Astrocyte (in vitro differentiated cells and primary cell): ENCODE data around the gene DEDD2. TPM values are rescaled to one million over a fixed set of nuclear protein-coding genes. Genes with fewer than 3 reads are reported as not detected.
A peak's percentile ranks its signal among the peaks of the same experiment; 100 is the strongest.

Experiments
- DNase-seq: peaks from one replicate; pipeline ENCODE4 v3.0.0-alpha.2; 2010; ENCODE audit warnings: low read depth
- FAIRE-seq: peaks from 2 replicates; lab custom pipeline; 2011; peaks lifted over from hg19 to GRCh38; lab: Jason Lieb, UNC
- H2AFZ ChIP-seq: 2 replicates; pipeline ENCODE4 v1.6.0; 2012; ENCODE audit warnings: low read depth, low read length, inconsistent platforms
- H3K27ac ChIP-seq: 2 replicates; pipeline ENCODE4 v1.5.1; 2011; ENCODE audit warnings: low read depth, low read length, inconsistent platforms
- H3K27me3 ChIP-seq: 2 replicates; pipeline ENCODE4 v1.6.0; 2011; ENCODE audit warnings: low read length, inconsistent platforms; ENCODE audit not compliant: insufficient read depth
- H3K36me3 ChIP-seq: 2 replicates; pipeline ENCODE4 v1.5.1; 2011; ENCODE audit warnings: low read length, inconsistent platforms; ENCODE audit not compliant: insufficient read depth
- H3K4me1 ChIP-seq: 2 replicates; pipeline ENCODE4 v1.5.1; 2011; ENCODE audit warnings: low read length, inconsistent platforms; ENCODE audit not compliant: insufficient read depth
- H3K4me2 ChIP-seq: 2 replicates; pipeline ENCODE4 v1.6.0; 2012; ENCODE audit warnings: low read length, inconsistent platforms
- H3K4me3 ChIP-seq: 2 replicates; pipeline ENCODE4 v1.5.1; 2011; ENCODE audit warnings: low read depth, mild to moderate bottlenecking, low read length, inconsistent platforms; ENCODE audit not compliant: insufficient read depth
- H3K79me2 ChIP-seq: 2 replicates; pipeline ENCODE4 v1.6.0; 2012; ENCODE audit warnings: mild to moderate bottlenecking, low read length, inconsistent platforms; ENCODE audit not compliant: insufficient read depth
- H3K9ac ChIP-seq: 2 replicates; pipeline ENCODE4 v1.6.0; 2012; ENCODE audit warnings: mild to moderate bottlenecking, low read length, inconsistent platforms
- H3K9me3 ChIP-seq: 2 replicates; pipeline ENCODE4 v1.5.1; 2012; ENCODE audit warnings: low read depth, mild to moderate bottlenecking, low read length, inconsistent platforms; ENCODE audit not compliant: insufficient read depth
- H4K20me1 ChIP-seq: 2 replicates; pipeline ENCODE4 v1.6.0; 2012; ENCODE audit warnings: low read length, inconsistent platforms; ENCODE audit not compliant: insufficient read depth
- H3K27ac Mint-ChIP-seq: one replicate; pipeline ENCODE4 v1.8.0; 2021; ENCODE audit warnings: mild to moderate bottlenecking, mixed read lengths; ENCODE audit not compliant: unreplicated experiment
- H3K27me3 Mint-ChIP-seq: one replicate; pipeline ENCODE4 v1.8.0; 2021; ENCODE audit warnings: low read depth, mixed read lengths; ENCODE audit not compliant: unreplicated experiment
- H3K36me3 Mint-ChIP-seq: one replicate; pipeline ENCODE4 v1.8.0; 2021; ENCODE audit warnings: low read depth, mixed read lengths; ENCODE audit not compliant: unreplicated experiment
- H3K4me1 Mint-ChIP-seq: one replicate; pipeline ENCODE4 v1.8.0; 2021; ENCODE audit warnings: low read depth, mixed read lengths; ENCODE audit not compliant: unreplicated experiment
- H3K4me3 Mint-ChIP-seq: one replicate; pipeline ENCODE4 v1.8.0; 2021; ENCODE audit warnings: mild to moderate bottlenecking, moderate library complexity, mixed read lengths; ENCODE audit not compliant: unreplicated experiment
- H3K9me3 Mint-ChIP-seq: one replicate; pipeline ENCODE4 v1.8.0; 2021; ENCODE audit warnings: mild to moderate bottlenecking, mixed read lengths; ENCODE audit not compliant: unreplicated experiment
- CTCF ChIP-seq: IDR thresholded peaks from 2 replicates; pipeline ENCODE4 v1.5.1; 2011; ENCODE audit warnings: low read depth, mild to moderate bottlenecking, inconsistent platforms, low read length, moderate library complexity; ENCODE audit not compliant: insufficient read depth
- EZH2 ChIP-seq: IDR thresholded peaks from 2 replicates; pipeline ENCODE4 v1.6.1; 2012; ENCODE audit warnings: mild to moderate bottlenecking, low read length, inconsistent platforms; ENCODE audit not compliant: insufficient read depth
- total RNA-seq: library from RNA; stranded (reverse); gene quantifications from 2 replicates; pipeline ENCODE4 v1.2.1, GENCODE V29; 2021

Gene DEDD2
- total RNA-seq, 1 donor from 2014 or later: 26.1 TPM

- H4K20me1 ChIP-seq: peaks cover 46% of the 10 kb centered on the region
Observed at GRCh38 chr19:42219812-42220750, 2.6 kb upstream of the DEDD2 start, which contains the start of gene ZNF526. Gene ZNF526, plus strand, starts transcription at chr19:42220312. Its CDS starts 4,092 bp downstream, at chr19:42224404.

GRCh38 chr19:42216653-42217519 lies 591 bp downstream of the DEDD2 start:
- no peak for TF ChIP-seq EZH2
- H3K36me3 ChIP-seq: peaks cover 12% of the 10 kb centered on the region
- H3K4me2 ChIP-seq: peak overlapping the region; percentile 94
- H3K4me1 ChIP-seq: peaks cover 31% of the 10 kb centered on the region
- DNase-seq (peak; percentile 12), FAIRE-seq (no peak)
- H3K9me3 ChIP-seq: no peaks in the 10 kb centered on the region
- H2AFZ ChIP-seq: peak overlapping the region; percentile 68
- H4K20me1 ChIP-seq: peaks cover 42% of the 10 kb centered on the region
- Mint-ChIP-seq H3K36me3 (peaks cover 9% of the 10 kb centered on the region), H3K4me3 (peak overlapping the region; percentile 97), H3K27ac (peak overlapping the region; percentile 98), H3K4me1 (peaks cover 19% of the 10 kb centered on the region), H3K9me3 (peaks cover 4% of the 10 kb centered on the region), H3K27me3 (no peaks in the 10 kb centered on the region)
- peak overlapping the region; percentile 87 for H3K9ac ChIP-seq
- H3K79me2 ChIP-seq: peaks cover 72% of the 10 kb centered on the region
- peak overlapping the region; percentile 97 for H3K27ac ChIP-seq
- H3K27me3 ChIP-seq: no peaks in the 10 kb centered on the region
- H3K4me3 ChIP-seq: peak overlapping the region; percentile 78

More at GRCh38 chr19:42219812-42220750, 2.6 kb upstream of the DEDD2 start, which contains the start of gene ZNF526:
- H3K79me2 ChIP-seq: peaks cover 75% of the 10 kb centered on the region
- peak within 1 kb of the TSS; percentile 84 for H3K4me3 ChIP-seq
- H3K9ac ChIP-seq: peak within 1 kb of the TSS; percentile 93
- Mint-ChIP-seq H3K9me3 (peaks cover 4% of the 10 kb centered on the region), H3K36me3 (peaks cover 19% of the 10 kb centered on the region), H3K27ac (peak within 1 kb of the TSS; percentile 97), H3K27me3 (no peaks in the 10 kb centered on the region), H3K4me3 (peak within 1 kb of the TSS; percentile 98), H3K4me1 (peaks cover 28% of the 10 kb centered on the region)
- FAIRE-seq (no peak), DNase-seq (peak; percentile 89)
- peak within 1 kb of the TSS; percentile 87 for H3K27ac ChIP-seq
- TF ChIP-seq EZH2: no peak
- TF ChIP-seq CTCF: no peak
- peak within 1 kb of the TSS; percentile 73 for H2AFZ ChIP-seq
- H3K4me2 ChIP-seq: peak within 1 kb of the TSS; percentile 92
- peaks cover 2% of the 10 kb centered on the region for H3K9me3 ChIP-seq
- peaks cover 31% of the 10 kb centered on the region for H3K4me1 ChIP-seq
- no peaks in the 10 kb centered on the region for H3K27me3 ChIP-seq
- H3K36me3 ChIP-seq: peaks cover 9% of the 10 kb centered on the region
